ENCODE results near the gene DDR1. TPM values are rescaled to one million over a fixed set of nuclear protein-coding genes. Genes with fewer than 3 reads are reported as not detected.

The DDR1 gene
- total RNA-seq, 1 donor from 2014 or later, result 85.3 TPM

DNA sequence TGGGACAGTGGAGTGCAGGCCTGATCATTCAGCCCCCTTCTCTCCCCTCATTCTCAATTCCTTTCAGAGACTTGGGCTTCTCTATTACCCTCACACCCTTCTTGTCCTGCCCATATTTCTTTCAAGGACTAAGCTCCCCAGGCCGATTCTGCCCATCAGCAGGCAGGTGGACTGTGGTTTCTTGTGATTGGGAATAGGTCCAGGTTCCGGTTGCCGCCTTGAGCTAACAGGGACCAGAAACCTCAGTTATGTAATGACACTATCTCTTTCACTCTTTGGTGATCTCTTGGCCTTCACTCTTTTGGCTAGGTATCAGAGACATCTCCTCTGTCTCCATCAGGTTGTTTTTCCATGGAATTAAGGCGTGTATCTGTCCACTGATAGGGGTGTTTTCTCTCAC is 62.9 kb downstream of the DDR1 start:
- Mint-ChIP-seq H3K4me3 (no peak overlapping the region), H3K4me1 (peaks cover 10% of the 10 kb centered on the region), H3K27me3 (ENCODE audit: insufficient read depth, low read depth) (peaks cover 13% of the 10 kb centered on the region), H3K36me3 (no peaks in the 10 kb centered on the region), H3K9me3 (peaks cover 12% of the 10 kb centered on the region), H3K27ac (no peak overlapping the region)
- no peaks in the 10 kb centered on the region for H3K79me2 ChIP-seq (ENCODE audit: low read depth)
- no peak overlapping the region for H3K4me2 ChIP-seq
- no peaks in the 10 kb centered on the region for H3K9me3 ChIP-seq (ENCODE audit: low read depth)
- no peak overlapping the region for H3K27ac ChIP-seq
- H3K9ac ChIP-seq, result no peak overlapping the region
- no peaks in the 10 kb centered on the region for H3F3A ChIP-seq (ENCODE audit: low read depth)
- no peaks in the 10 kb centered on the region for H3K36me3 ChIP-seq
- H3K4me3 ChIP-seq, result no peak overlapping the region
- H3K4me1 ChIP-seq, result peaks cover 3% of the 10 kb centered on the region
- no peak overlapping the region for H2AFZ ChIP-seq (replicated peaks)
- DNase-seq (ENCODE audit: low spot score), result no peak
- no peaks in the 10 kb centered on the region for H3K27me3 ChIP-seq
- TF ChIP-seq, protein P1, sequence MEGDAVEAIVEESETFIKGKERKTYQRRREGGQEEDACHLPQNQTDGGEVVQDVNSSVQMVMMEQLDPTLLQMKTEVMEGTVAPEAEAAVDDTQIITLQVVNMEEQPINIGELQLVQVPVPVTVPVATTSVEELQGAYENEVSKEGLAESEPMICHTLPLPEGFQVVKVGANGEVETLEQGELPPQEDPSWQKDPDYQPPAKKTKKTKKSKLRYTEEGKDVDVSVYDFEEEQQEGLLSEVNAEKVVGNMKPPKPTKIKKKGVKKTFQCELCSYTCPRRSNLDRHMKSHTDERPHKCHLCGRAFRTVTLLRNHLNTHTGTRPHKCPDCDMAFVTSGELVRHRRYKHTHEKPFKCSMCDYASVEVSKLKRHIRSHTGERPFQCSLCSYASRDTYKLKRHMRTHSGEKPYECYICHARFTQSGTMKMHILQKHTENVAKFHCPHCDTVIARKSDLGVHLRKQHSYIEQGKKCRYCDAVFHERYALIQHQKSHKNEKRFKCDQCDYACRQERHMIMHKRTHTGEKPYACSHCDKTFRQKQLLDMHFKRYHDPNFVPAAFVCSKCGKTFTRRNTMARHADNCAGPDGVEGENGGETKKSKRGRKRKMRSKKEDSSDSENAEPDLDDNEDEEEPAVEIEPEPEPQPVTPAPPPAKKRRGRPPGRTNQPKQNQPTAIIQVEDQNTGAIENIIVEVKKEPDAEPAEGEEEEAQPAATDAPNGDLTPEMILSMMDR (IDR thresholded peaks at IDR 0.05), result no peak
- no peak for TF ChIP-seq EZH2phosphoT487 (IDR thresholded peaks at IDR 0.05)
- no peak for TF ChIP-seq EZH2 (IDR thresholded peaks at IDR 0.05)
- H4K20me1 ChIP-seq (ENCODE audit: low read depth), result no peaks in the 10 kb centered on the region

DNA sequence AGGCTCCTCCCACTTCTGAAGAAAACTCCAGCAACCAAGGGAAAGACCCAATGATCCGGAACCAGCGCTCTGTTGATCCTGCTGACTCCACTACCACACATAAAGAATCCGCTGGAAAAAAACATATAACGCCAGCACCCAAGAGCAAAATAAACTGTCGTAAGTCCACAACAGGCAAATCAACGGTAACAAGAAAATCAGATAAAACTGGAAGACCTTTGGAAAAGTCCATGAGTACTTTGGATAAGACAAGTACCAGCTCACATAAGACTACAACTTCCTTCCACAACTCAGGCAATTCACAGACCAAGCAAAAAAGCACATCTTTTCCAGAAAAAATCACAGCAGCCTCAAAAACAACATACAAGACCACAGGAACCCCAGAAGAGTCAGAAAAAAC is 64.5 kb downstream of the DDR1 start:
- Histone ChIP-seq H3F3A (ENCODE audit: low read depth) (no peaks in the 10 kb centered on the region), H3K27ac (no peak overlapping the region), H3K4me2 (no peak overlapping the region), H3K4me1 (no peaks in the 10 kb centered on the region), H3K9me3 (ENCODE audit: low read depth) (no peaks in the 10 kb centered on the region), H3K4me3 (no peak overlapping the region), H3K9ac (no peak overlapping the region), H2AFZ (replicated peaks) (no peak overlapping the region), H4K20me1 (ENCODE audit: low read depth) (no peaks in the 10 kb centered on the region), H3K36me3 (no peaks in the 10 kb centered on the region), H3K27me3 (peaks cover 8% of the 10 kb centered on the region), H3K79me2 (ENCODE audit: low read depth) (no peaks in the 10 kb centered on the region)
- peaks cover 16% of the 10 kb centered on the region for H3K9me3 Mint-ChIP-seq
- no peak overlapping the region for H3K27ac Mint-ChIP-seq
- H3K4me1 Mint-ChIP-seq, result no peaks in the 10 kb centered on the region
- H3K36me3 Mint-ChIP-seq, result no peaks in the 10 kb centered on the region
- no peak overlapping the region for H3K4me3 Mint-ChIP-seq
- no peak for DNase-seq (ENCODE audit: low spot score)
- TF ChIP-seq EZH2phosphoT487 (IDR thresholded peaks at IDR 0.05) (no peak), EZH2 (IDR thresholded peaks at IDR 0.05) (no peak)
- TF ChIP-seq, protein P1 (IDR thresholded peaks at IDR 0.05), result no peak
- peaks cover 11% of the 10 kb centered on the region for H3K27me3 Mint-ChIP-seq (ENCODE audit: insufficient read depth, low read depth)

Small RNA genes within 50 kb of the gene (microRNA-seq; reads per million reads assigned to microRNA genes)
- 0.91 reads per million for gene MIR4640

Small RNA genes within 50 kb of the gene (small RNA-seq; reads per million reads assigned to genes)
- gene RF00019, result not detected

Other genes starting within 250 kb of the DDR1 start
- gene C6orf136, start 237.4 kb upstream of the DDR1 start, total RNA-seq (ENCODE audit: low replicate concordance), result 3.7 and 9.4 TPM in 2 replicates
- 17.6 and 29.2 TPM in 2 replicates for gene DHX16, start 211.5 kb upstream of the DDR1 start, total RNA-seq (ENCODE audit: low replicate concordance)
- gene PPP1R18, start 197.9 kb upstream of the DDR1 start, total RNA-seq (ENCODE audit: low replicate concordance), result 10.2 and 25.4 TPM in 2 replicates
- 12.4 and 38.3 TPM in 2 replicates for gene NRM, start 193.5 kb upstream of the DDR1 start, total RNA-seq (ENCODE audit: low replicate concordance)
- gene MDC1, start 167.2 kb upstream of the DDR1 start, total RNA-seq (ENCODE audit: low replicate concordance), result 22.6 and 29.5 TPM in 2 replicates
- gene TUBB, start 164.2 kb upstream of the DDR1 start, total RNA-seq (ENCODE audit: low replicate concordance), result 1,479 and 2,270 TPM in 2 replicates
- gene FLOT1, start 141.8 kb upstream of the DDR1 start, total RNA-seq (ENCODE audit: low replicate concordance), result 80.3 and 96.9 TPM in 2 replicates
- gene IER3, start 140.0 kb upstream of the DDR1 start, total RNA-seq (ENCODE audit: low replicate concordance), result 2.0 and 7.1 TPM in 2 replicates
- gene GTF2H4, start 23.7 kb downstream of the DDR1 start, total RNA-seq (ENCODE audit: low replicate concordance), result 29.2 and 50.0 TPM in 2 replicates
- 21.5 and 64.6 TPM in 2 replicates for gene VARS2, start 29.7 kb downstream of the DDR1 start, total RNA-seq (ENCODE audit: low replicate concordance)
- not detected in 2 replicates for gene SFTA2, start 47.7 kb downstream of the DDR1 start, total RNA-seq (ENCODE audit: low replicate concordance)
- gene MUCL3, start 56.5 kb downstream of the DDR1 start, total RNA-seq (ENCODE audit: low replicate concordance), result 0.03 TPM in 1 of 2 replicates, not detected in the other
- gene MUC21, start 99.2 kb downstream of the DDR1 start, total RNA-seq (ENCODE audit: low replicate concordance), result not detected in 2 replicates
- gene MUC22, start 126.0 kb downstream of the DDR1 start, total RNA-seq (ENCODE audit: low replicate concordance), result 0.03 TPM in 1 of 2 replicates, not detected in the other
- gene C6orf15, start 228.1 kb downstream of the DDR1 start, total RNA-seq (ENCODE audit: low replicate concordance), result not detected in 2 replicates
- not detected in 2 replicates for gene PSORS1C1, start 230.3 kb downstream of the DDR1 start, total RNA-seq (ENCODE audit: low replicate concordance)
- not detected in 2 replicates for gene CDSN, start 235.9 kb downstream of the DDR1 start, total RNA-seq (ENCODE audit: low replicate concordance)

Measured in neural progenitor cell (in vitro differentiated cells).